Nasal cavity respiratory epithelium epithelial cell of viscerocranial mucosa (primary cell): ENCODE measurements around the gene FGF2. TPM values are rescaled to one million over a fixed set of nuclear protein-coding genes. Genes with fewer than 3 reads are reported as not detected.

Source experiments
- total RNA-seq: library from RNA; depleted of rRNA; stranded (reverse); fragments of >200 nt; gene quantifications from 2 replicates; pipeline ENCODE4 v1.2.3, GENCODE V29; 2014

The FGF2 gene
- 6.8 and 19.1 TPM in 2 replicates for total RNA-seq

DNA sequence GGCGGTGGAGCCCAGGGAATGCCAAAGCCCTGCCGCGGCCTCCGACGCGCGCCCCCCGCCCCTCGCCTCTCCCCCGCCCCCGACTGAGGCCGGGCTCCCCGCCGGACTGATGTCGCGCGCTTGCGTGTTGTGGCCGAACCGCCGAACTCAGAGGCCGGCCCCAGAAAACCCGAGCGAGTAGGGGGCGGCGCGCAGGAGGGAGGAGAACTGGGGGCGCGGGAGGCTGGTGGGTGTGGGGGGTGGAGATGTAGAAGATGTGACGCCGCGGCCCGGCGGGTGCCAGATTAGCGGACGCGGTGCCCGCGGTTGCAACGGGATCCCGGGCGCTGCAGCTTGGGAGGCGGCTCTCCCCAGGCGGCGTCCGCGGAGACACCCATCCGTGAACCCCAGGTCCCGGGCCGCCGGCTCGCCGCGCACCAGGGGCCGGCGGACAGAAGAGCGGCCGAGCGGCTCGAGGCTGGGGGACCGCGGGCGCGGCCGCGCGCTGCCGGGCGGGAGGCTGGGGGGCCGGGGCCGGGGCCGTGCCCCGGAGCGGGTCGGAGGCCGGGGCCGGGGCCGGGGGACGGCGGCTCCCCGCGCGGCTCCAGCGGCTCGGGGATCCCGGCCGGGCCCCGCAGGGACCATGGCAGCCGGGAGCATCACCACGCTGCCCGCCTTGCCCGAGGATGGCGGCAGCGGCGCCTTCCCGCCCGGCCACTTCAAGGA, at the start of gene FGF2:
Gene FGF2, plus strand, starts transcription at position 279 of the 705 bp plus-strand sequence. Its CDS starts 344 bp downstream, at position 623.

DNA sequence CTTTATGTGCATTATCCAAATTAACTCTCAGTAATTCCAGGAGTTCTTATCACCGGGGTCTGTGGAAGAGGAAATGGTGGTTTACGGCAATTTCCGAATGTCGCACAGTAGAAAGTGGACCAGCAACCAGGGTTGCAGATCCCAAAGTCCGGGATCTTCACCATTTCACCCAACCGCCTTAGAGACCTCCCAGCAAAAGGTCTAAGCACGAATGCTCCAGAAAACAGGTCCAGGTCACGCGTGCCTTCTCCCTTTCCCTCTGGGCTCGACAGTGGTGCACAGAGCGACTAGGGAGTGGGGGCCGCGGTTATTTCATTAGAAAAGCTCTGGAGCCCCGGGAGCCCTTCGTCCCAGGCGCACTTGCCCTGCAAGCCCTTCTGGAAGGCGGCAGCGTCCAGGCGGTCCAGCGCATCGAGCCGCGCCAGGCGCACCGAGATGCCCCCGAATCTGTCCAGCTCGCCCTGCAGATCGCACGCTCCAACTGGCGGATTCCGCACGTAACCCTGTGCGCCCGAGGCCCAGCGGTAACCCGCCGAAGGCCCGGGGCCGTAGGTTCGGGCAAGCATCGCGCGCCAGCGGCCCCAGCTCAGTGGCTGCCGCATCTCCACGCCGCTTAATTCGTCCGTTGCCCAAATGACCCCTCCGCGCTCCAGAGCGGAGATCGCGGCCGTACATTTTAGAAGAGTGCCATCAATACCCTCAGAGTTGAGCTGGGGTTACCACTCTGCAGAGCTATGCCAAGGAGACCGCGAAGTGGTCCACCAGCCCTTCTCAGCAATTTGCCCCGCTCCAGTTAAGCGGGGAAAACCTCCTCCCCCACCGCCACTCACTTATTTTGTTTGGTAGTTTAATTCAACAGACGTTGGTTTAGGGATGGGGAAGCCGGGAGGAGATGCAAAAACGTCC, 95.6 kb downstream of the FGF2 start, which contains the start of gene NUDT6:
Gene NUDT6, minus strand, starts transcription at position 627 of the 906 bp plus-strand sequence. Its CDS starts 25 bp downstream, at position 602.

Other genes starting within 250 kb of the FGF2 start
- not detected in 2 replicates for gene IL21, start 205.8 kb upstream of the FGF2 start, total RNA-seq
- gene BBS12, start 94.1 kb upstream of the FGF2 start, total RNA-seq = 4.4 and 4.9 TPM in 2 replicates
- gene NUDT6, start 95.8 kb downstream of the FGF2 start, total RNA-seq = 7.0 and 8.9 TPM in 2 replicates